ENCODE results near the gene SEMA3A.

DNA sequence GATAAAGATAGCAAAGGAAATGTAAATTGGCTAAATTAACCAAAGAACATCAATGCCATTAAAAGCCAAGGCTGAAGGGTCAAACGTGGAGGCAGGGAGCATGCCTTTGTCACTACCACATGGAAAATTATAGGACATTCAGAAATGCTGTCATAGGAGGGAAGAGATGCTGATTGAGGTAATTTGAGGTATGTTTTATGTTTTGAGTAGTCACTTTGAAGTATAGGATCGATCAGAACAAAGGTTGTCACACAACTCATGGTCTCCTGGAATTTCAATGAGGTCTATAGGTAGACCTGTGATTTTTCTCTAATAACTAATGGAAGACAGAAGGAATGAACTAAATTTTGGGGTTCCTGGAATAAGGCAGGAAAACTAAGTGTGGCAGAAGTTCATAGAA lies 149.8 kb downstream of the SEMA3A start:
- TF ChIP-seq, protein P1, sequence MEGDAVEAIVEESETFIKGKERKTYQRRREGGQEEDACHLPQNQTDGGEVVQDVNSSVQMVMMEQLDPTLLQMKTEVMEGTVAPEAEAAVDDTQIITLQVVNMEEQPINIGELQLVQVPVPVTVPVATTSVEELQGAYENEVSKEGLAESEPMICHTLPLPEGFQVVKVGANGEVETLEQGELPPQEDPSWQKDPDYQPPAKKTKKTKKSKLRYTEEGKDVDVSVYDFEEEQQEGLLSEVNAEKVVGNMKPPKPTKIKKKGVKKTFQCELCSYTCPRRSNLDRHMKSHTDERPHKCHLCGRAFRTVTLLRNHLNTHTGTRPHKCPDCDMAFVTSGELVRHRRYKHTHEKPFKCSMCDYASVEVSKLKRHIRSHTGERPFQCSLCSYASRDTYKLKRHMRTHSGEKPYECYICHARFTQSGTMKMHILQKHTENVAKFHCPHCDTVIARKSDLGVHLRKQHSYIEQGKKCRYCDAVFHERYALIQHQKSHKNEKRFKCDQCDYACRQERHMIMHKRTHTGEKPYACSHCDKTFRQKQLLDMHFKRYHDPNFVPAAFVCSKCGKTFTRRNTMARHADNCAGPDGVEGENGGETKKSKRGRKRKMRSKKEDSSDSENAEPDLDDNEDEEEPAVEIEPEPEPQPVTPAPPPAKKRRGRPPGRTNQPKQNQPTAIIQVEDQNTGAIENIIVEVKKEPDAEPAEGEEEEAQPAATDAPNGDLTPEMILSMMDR (conservative IDR thresholded peaks at IDR 0.05; ENCODE audit: low read depth in 2 of 2): no peak
- TF ChIP-seq, protein P2, sequence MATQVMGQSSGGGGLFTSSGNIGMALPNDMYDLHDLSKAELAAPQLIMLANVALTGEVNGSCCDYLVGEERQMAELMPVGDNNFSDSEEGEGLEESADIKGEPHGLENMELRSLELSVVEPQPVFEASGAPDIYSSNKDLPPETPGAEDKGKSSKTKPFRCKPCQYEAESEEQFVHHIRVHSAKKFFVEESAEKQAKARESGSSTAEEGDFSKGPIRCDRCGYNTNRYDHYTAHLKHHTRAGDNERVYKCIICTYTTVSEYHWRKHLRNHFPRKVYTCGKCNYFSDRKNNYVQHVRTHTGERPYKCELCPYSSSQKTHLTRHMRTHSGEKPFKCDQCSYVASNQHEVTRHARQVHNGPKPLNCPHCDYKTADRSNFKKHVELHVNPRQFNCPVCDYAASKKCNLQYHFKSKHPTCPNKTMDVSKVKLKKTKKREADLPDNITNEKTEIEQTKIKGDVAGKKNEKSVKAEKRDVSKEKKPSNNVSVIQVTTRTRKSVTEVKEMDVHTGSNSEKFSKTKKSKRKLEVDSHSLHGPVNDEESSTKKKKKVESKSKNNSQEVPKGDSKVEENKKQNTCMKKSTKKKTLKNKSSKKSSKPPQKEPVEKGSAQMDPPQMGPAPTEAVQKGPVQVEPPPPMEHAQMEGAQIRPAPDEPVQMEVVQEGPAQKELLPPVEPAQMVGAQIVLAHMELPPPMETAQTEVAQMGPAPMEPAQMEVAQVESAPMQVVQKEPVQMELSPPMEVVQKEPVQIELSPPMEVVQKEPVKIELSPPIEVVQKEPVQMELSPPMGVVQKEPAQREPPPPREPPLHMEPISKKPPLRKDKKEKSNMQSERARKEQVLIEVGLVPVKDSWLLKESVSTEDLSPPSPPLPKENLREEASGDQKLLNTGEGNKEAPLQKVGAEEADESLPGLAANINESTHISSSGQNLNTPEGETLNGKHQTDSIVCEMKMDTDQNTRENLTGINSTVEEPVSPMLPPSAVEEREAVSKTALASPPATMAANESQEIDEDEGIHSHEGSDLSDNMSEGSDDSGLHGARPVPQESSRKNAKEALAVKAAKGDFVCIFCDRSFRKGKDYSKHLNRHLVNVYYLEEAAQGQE (IDR thresholded peaks at IDR 0.05; ENCODE audit: unreplicated experiment): no peak
- TF ChIP-seq EZH2 (IDR thresholded peaks at IDR 0.05; ENCODE audit: low read depth, unreplicated experiment) (no peak), POLR2AphosphoS5 (IDR thresholded peaks at IDR 0.05; ENCODE audit: low read depth) (no peak)
